K562 treated with DMSO at 1 percent for 4 hours (cell line): ENCODE results near the gene NEXN. TPM values are rescaled to one million over a fixed set of nuclear protein-coding genes. Genes with fewer than 3 reads are reported as not detected.

Experiments used
- total RNA-seq: library from RNA; unstranded; fragments of 300-600 nt; gene quantifications from 2 replicates; pipeline ENCODE4 v1.2.3, GENCODE V29; 2022; ENCODE audit not compliant: insufficient read depth

NEXN gene
- total RNA-seq, result not detected in 2 replicates

DNA sequence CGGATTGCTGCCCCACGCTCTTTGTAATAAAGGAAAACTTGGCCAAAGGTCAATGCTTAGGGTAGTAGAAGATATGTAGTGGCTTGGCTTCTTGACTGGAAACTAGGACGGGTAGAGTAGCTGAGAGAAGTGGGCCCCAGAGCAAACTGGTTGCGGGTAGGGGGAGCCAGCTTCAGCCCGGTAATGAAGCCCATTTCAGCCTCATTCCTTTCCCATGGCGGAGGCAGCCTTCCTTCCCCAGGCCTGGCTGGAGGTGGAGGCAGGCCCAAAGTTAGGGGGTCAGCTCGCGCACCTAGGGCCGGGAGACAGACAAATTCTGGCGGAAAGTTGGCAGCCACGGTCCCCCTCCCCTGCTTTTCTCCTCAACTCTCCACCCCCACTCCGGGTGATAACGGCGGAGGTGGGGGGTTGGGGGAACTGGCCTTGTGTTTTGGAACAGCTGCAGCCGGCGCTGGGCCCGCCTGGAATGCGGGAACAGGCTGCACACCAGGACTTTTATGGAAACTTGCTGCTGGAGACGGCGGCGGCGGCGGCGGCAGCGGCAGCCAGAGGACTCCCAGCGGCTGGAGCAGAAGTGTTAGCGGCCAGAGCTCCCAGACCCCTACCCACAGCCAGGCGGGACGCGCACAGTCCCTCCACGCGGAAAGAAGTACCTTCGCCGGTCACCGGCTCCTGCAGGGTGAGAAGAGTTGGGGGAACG is at the start of gene NEXN:
NEXN (plus strand) TSS at position 544 of the 700 bp plus-strand sequence. CDS start 27,483 bp downstream, outside the sequence.

DNA sequence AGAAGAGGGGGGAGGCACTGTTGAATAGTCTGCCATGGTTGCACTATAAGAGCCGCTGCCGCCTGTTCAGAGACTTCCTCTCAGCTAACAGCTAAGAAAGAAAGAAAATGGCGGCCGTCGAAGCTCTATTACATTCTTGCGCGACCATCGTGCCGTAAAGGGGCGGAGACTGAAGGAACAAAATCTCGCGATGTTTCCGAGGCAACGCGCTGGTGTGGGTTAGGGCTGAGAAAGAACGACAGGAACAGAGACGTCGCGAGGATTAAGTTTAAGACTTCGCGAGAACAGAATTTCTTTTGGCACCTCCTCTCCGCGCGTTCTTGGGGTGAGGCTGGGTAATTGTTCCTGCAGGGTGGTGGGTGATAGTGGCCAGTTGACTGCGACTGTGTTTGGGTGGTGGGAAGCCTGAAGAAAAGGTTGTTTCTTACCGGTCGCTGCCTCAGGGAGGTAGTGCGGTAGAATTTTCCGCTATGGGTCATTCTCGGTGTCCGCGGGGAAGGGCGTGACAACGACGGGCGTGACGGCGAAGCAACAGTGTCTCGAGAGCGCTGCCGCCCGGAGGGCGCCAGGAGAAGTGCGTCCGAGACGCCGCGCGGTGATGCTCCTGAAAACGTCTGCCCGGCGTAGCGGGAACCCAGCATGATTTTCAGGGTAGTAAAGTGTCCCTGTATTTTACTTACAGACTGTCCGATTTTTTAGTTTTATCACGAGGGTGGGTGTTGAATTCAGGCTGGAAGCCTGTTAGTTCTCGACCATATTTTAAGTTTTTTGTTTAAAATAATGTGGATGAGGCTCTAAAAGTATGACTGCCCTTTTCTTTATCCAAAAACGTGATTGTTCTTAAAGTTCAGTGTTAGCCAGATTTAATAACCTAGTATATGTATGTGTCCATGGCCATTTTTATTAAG is 90.8 kb downstream of the NEXN start, which contains the start of gene FUBP1:
FUBP1 (minus strand) TSS at position 104 of the 908 bp plus-strand sequence; CDS start at position 36, 68 bp downstream.

Other genes with a start within 250 kb of the NEXN start
- 21.4 and 25.8 TPM in 2 replicates for gene ZZZ3, start 206.0 kb upstream of the NEXN start, total RNA-seq
- 23.5 and 27.0 TPM in 2 replicates for gene USP33, start 128.8 kb upstream of the NEXN start, total RNA-seq
- 1.4 and 1.9 TPM in 2 replicates for gene MIGA1, start 109.0 kb upstream of the NEXN start, total RNA-seq
- 50.5 and 56.0 TPM in 2 replicates for gene FUBP1, start 90.4 kb downstream of the NEXN start, total RNA-seq
- 12.5 and 19.8 TPM in 2 replicates for gene DNAJB4, start 116.3 kb downstream of the NEXN start, total RNA-seq
- not detected in 2 replicates for gene GIPC2, start 157.3 kb downstream of the NEXN start, total RNA-seq